Lung (tissue), 12 donors: ENCODE measurements around the gene MET. TPM values are rescaled to one million over a fixed set of nuclear protein-coding genes. Genes with fewer than 3 reads are reported as not detected.
"Not testable (repeated sequence)": the region's sequence is repeated elsewhere in the genome, so short reads cannot be mapped to it uniquely, and the experiment has no call there.

ENCODE experiments used
- ATAC-seq: fragments of 200-7000 bp; cut with Tn5 transposase; one replicate; pipeline ENCODE4 v1.9.1; 2020; ENCODE audit warnings: moderate number of reproducible peaks; ENCODE audit not compliant: insufficient read depth, low FRiP score
- DNase-seq, 3 donors: peaks; one replicate each; pipeline ENCODE4 v3.0.0-alpha.2; 2013 to 2017
- H3K27ac ChIP-seq, 2 donors: one replicate each; pipeline ENCODE4 v1.5.1; 2013; ENCODE audit warnings: mild to moderate bottlenecking in 2 of 2, moderate library complexity in 2 of 2, control low read depth in 1 of 2, inconsistent platforms in 1 of 2, low read depth in 1 of 2, low read length in 1 of 2
- H3K27me3 ChIP-seq, 3 donors: one replicate each; pipeline ENCODE4 v1.5.1; 2013; ENCODE audit warnings: low read length in 2 of 3; ENCODE audit not compliant: control insufficient read depth in 3 of 3, insufficient read depth in 3 of 3
- H3K36me3 ChIP-seq, 4 donors: one replicate each; pipeline ENCODE4 v1.5.1; 2013; ENCODE audit warnings: low read length in 4 of 4, mild to moderate bottlenecking in 1 of 4, moderate library complexity in 1 of 4; ENCODE audit not compliant: control insufficient read depth in 4 of 4, insufficient read depth in 4 of 4
- H3K4me1 ChIP-seq, 5 donors: one replicate each; pipeline ENCODE4 v1.5.1; 2013; ENCODE audit warnings: low read length in 5 of 5, mild to moderate bottlenecking in 2 of 5, moderate library complexity in 1 of 5; ENCODE audit not compliant: control insufficient read depth in 5 of 5, insufficient read depth in 5 of 5
- H3K4me3 ChIP-seq: one replicate; pipeline ENCODE4 v1.5.1; 2013; ENCODE audit warnings: mild to moderate bottlenecking, control low read depth, moderate library complexity
- H3K9ac ChIP-seq, 2 donors: one replicate each; pipeline ENCODE4 v1.5.1; 2013; ENCODE audit warnings: low read length in 2 of 2, control low read depth in 1 of 2; ENCODE audit not compliant: insufficient read depth in 1 of 2
- H3K9me3 ChIP-seq, 4 donors: one replicate each; pipeline ENCODE4 v1.5.1; 2013; ENCODE audit warnings: low read length in 3 of 4, mild to moderate bottlenecking in 1 of 4, moderate library complexity in 1 of 4; ENCODE audit not compliant: control insufficient read depth in 4 of 4, insufficient read depth in 3 of 4
- CTCF ChIP-seq: IDR thresholded peaks from 2 replicates; pipeline ENCODE4 v1.5.1; 2012; ENCODE audit warnings: mild to moderate bottlenecking; ENCODE audit errors: control extremely low read depth, extremely low read depth
- WGBS, 2 donors: extraction: QIAGEN DNeasy Blood & Tissue Kit; methylation state at CpG; one replicate each; pipeline ENCODE4 v1.1.7; 2013; 5-methylcytosine and 5-hydroxymethylcytosine counted together
- polyA plus RNA-seq, 2 donors: library from polyadenylated mRNA; stranded (reverse); fragments of 200-250 nt; gene quantifications; one replicate each; pipeline ENCODE4 v1.2.1, GENCODE V29; 2013
- total RNA-seq, 2 donors: library from RNA; depleted of rRNA in 1 of 2; stranded (reverse); fragments of >200 nt in 1 of 2; gene quantifications; one replicate each; pipeline ENCODE4 v1.2.1, GENCODE V29; 2014 to 2021
- donor health status: control.
- donor health status: control.
- donor health status: Bipolar disorder and iron deficiency.
- donor health status: healthy.
- donor health status: DM: yes; HTN: yes; CAD: no.

Gene MET
- total and polyA plus RNA-seq, 4 donors, result 16.3 to 106 (median 41.5) TPM

GRCh38 chr7:116811768-116812167 lies 139.8 kb downstream of the MET start:
- Histone ChIP-seq H3K9ac (no peak overlapping the region), H3K27ac (no peak overlapping the region), H3K36me3 (no peaks in the 10 kb centered on the region), H3K4me1 (peaks cover 0 to 21% (median 7%) of the 10 kb centered on the region in 5 donors), H3K4me3 (no peak overlapping the region), H3K9me3 (no peaks in the 10 kb centered on the region), H3K27me3 (no peaks in the 10 kb centered on the region)
- TF ChIP-seq CTCF, result no peak
- no peak for DNase-seq
- WGBS, 2 donors, result 90 to 92% methylated on average over 3 of the region's 3 CpGs
- no peak for ATAC-seq

- ATAC-seq, result no peak
- DNase-seq, result no peak
- Histone ChIP-seq H3K4me1 (peaks cover 0 to 18% (median 3%) of the 10 kb centered on the region in 5 donors), H3K4me3 (no peak overlapping the region), H3K27ac (no peak overlapping the region), H3K9ac (no peak overlapping the region), H3K27me3 (no peaks in the 10 kb centered on the region), H3K9me3 (no peaks in the 10 kb centered on the region), H3K36me3 (no peaks in the 10 kb centered on the region)
- TF ChIP-seq CTCF, result no peak
- WGBS, 2 donors, result 55 to 68% methylated on average over 2 of the region's 2 CpGs
These were observed 140.9 kb downstream of the MET start for GRCh38 chr7:116812860-116813259.

GRCh38 chr7:116813371-116813770 lies 141.4 kb downstream of the MET start:
- not testable (repeated sequence) for DNase-seq, ATAC-seq, H3K9ac ChIP-seq, H3K27me3 ChIP-seq, H3K9me3 ChIP-seq, H3K27ac ChIP-seq, H3K4me3 ChIP-seq, H3K36me3 ChIP-seq
- peaks cover 0 to 18% (median 3%) of the 10 kb centered on the region in 5 donors for H3K4me1 ChIP-seq
- whole genome bisulfite sequencing, 2 donors, result 90 to 98% methylated on average over 3 of the region's 3 CpGs

GRCh38 chr7:116815041-116815440 lies 143.0 kb downstream of the MET start:
- Histone ChIP-seq H3K27ac (no peak overlapping the region), H3K9me3 (no peaks in the 10 kb centered on the region), H3K4me3 (no peak overlapping the region), H3K36me3 (no peaks in the 10 kb centered on the region), H3K27me3 (no peaks in the 10 kb centered on the region), H3K9ac (no peak overlapping the region), H3K4me1 (peaks cover 0 to 10% (median 3%) of the 10 kb centered on the region in 5 donors)
- 76 to 79% methylated on average over 3 of the region's 3 CpGs for WGBS, 2 donors
- TF ChIP-seq CTCF, result no peak
- ATAC-seq (no peak), DNase-seq (no peak)
